Brain microvascular endothelial cell (primary cell): ENCODE results near the gene ZMYND8.
"Not testable (repeated sequence)": the region's sequence is repeated elsewhere in the genome, so short reads cannot be mapped to it uniquely, and the experiment has no call there.

Source experiments
- DNase-seq: peaks from one replicate; pipeline ENCODE4 v3.0.0-alpha.2; 2020
- H3K27ac ChIP-seq: fragments of 250-450 bp; sonication (Bioruptor Pico); 2 replicates; pipeline ENCODE4 v1.5.1; 2020; ENCODE audit warnings: mild to moderate bottlenecking, moderate library complexity
- H3K27me3 ChIP-seq: fragments of 250-450 bp; sonication (Bioruptor Pico); replicated peaks from 2 replicates; pipeline ENCODE4 v1.5.1; 2020; ENCODE audit warnings: mild to moderate bottlenecking
- H3K36me3 ChIP-seq: fragments of 250-450 bp; sonication (Bioruptor Pico); replicated peaks from 2 replicates; pipeline ENCODE4 v1.5.1; 2020; ENCODE audit warnings: mild to moderate bottlenecking
- H3K4me3 ChIP-seq: 2 replicates; pipeline ENCODE4 v1.5.1; 2011; ENCODE audit warnings: low read depth, mild to moderate bottlenecking, control low read depth, low read length, moderate library complexity
- in situ Hi-C: cut with HindIII; loops from 2 replicates; pipeline ENCODE4 v1.10.0; 2017; ENCODE audit warnings: low sequenced_read_pairs, low pct_ligation_motif_present
- TF ChIP-seq, protein P1 (sequence below): IDR thresholded peaks from 2 replicates; pipeline ENCODE4 v1.5.1; 2011; ENCODE audit warnings: low read depth, mild to moderate bottlenecking, moderate library complexity, low read length, control low read depth, inconsistent platforms; ENCODE audit errors: missing control alignments

ZMYND8 gene

DNA sequence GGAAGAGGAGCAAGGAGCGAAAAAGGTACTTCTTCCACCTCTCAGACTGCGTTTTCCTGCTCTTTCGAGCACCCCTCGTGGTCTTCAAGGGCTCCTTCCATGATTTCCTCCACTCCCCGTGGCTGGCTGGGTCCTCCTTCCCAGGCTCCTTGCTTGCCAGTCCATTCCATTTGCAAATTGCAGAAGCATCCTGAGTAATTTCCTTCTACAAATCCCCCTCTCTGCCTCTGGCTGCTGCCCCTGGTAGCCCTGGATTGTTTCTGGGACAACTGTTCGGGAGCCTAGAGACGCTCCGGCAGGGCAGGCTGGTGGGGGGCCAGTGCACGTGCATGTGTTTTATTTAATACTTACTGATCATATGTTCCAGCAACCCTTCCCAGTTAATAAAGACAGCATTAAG, 173.1 kb downstream of the ZMYND8 start:
- Histone ChIP-seq H3K27me3 (peaks cover 1% of the 10 kb centered on the region), H3K4me3 (no peak overlapping the region), H3K27ac (no peak overlapping the region), H3K36me3 (no peaks in the 10 kb centered on the region)
- in situ Hi-C loops, result no loop called here
- TF ChIP-seq, protein P1, sequence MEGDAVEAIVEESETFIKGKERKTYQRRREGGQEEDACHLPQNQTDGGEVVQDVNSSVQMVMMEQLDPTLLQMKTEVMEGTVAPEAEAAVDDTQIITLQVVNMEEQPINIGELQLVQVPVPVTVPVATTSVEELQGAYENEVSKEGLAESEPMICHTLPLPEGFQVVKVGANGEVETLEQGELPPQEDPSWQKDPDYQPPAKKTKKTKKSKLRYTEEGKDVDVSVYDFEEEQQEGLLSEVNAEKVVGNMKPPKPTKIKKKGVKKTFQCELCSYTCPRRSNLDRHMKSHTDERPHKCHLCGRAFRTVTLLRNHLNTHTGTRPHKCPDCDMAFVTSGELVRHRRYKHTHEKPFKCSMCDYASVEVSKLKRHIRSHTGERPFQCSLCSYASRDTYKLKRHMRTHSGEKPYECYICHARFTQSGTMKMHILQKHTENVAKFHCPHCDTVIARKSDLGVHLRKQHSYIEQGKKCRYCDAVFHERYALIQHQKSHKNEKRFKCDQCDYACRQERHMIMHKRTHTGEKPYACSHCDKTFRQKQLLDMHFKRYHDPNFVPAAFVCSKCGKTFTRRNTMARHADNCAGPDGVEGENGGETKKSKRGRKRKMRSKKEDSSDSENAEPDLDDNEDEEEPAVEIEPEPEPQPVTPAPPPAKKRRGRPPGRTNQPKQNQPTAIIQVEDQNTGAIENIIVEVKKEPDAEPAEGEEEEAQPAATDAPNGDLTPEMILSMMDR, result no peak
- no peak for DNase-seq

DNA sequence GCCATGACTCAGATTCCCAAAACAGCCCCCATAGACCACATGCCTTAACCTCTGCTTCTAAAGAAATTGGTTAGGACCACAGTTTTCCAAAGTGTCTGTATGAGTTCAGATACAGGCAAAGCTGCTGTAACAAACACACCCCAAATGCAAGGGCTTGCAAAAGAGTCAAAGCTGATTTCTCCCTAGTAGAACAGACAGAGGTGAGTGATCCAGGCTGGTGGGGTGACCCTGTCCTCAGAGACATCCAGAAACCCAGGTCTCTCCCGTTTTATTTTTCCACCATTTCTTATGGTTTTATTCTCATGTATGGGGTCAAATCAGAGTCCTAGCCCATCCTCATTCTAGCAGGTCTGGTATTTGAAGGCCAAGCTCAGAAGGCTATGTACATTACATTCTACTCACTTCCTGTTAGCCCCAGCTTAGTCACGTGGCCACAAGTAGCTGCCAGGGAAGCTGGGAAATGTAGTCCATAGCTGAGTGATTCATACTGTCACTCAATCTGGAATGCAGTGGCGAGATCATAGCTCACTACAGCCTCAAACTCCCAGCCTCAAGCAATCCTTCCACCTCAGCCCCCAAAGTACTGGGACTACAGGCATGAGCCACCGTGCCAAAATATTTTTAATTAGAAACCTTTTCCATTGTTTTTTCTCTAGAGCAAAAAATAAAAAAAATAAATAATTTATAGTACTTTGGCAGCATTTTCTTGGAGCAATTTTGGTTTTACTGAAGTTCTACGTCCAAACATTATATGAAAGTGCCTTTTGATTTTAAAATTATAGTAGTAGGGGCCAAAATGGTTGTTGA, 175.2 kb downstream of the ZMYND8 start:
- no peak overlapping the region for H3K27ac ChIP-seq
- peak; percentile 77 for DNase-seq
- TF ChIP-seq, protein P1, result no peak
- in situ Hi-C loops, result no loop called here
- no peaks in the 10 kb centered on the region for H3K36me3 ChIP-seq
- H3K27me3 ChIP-seq, result no peaks in the 10 kb centered on the region
- no peak overlapping the region for H3K4me3 ChIP-seq

DNA sequence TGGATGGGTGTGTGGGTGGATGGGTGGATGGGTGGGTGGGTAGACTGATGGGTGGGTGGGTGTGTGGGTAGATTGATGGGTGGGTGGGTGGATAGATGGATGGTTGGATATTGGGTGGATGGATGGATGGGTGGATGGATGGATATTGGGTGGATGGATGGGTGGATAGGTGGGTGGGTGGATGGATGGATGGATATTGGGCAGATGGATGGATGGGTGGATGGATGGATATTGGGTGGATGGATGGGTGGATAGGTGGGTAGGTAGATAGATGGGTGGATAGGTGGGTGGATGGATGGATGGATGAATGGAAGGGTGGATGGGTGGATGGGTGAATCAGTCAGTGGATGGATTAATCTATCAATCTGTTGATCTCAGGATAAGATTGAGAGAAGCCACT, 177.2 kb downstream of the ZMYND8 start:
- TF ChIP-seq, protein P1, result no peak
- no peaks in the 10 kb centered on the region for H3K27me3 ChIP-seq
- in situ Hi-C loops, result no loop called here
- no peaks in the 10 kb centered on the region for H3K36me3 ChIP-seq
- no peak for DNase-seq
- no peak overlapping the region for H3K27ac ChIP-seq
- H3K4me3 ChIP-seq, result no peak overlapping the region

DNA sequence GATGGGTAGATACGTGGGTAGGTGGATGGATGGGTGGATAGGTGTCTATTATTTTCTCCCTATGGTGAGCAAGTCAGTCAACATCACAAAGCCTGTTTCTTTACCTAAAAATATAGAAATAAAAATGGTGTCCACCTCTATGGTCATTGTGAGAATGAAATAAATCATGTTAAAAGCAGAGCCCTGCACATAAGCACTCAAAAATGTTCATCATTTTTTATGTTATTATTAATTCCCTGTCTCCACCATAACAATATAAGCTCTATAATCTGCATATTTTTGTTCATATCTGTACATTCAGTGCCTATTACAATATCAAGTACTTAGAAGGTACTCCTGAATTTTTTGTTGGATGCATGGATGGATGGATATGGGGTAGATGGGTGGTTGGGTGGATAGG, 177.6 kb downstream of the ZMYND8 start:
- TF ChIP-seq, protein P1, result no peak
- Histone ChIP-seq H3K27ac (no peak overlapping the region), H3K27me3 (no peaks in the 10 kb centered on the region), H3K4me3 (no peak overlapping the region), H3K36me3 (no peaks in the 10 kb centered on the region)
- in situ Hi-C loops, result no loop called here
- DNase-seq, result no peak

DNA sequence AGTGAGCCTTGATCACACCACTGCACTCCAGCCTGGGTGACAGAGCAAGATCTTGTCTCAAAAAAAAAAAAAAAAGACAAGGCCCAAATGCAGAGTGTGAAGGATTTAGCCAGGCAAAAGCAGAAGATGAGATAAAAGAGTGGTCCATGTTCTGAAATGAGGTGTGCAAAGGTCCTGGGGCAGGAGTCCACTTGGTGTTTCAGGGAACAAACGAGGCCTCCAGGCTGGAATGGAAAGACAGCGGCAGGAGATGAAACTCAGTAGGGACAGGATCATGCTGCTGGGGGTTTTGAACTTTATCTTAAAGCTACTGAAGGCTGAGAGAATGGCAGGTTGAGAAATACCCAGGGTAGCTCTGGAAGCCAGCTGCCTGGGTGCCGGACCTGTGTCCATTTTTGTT, 178.2 kb downstream of the ZMYND8 start:
- H3K27me3 ChIP-seq, result no peaks in the 10 kb centered on the region
- H3K4me3 ChIP-seq, result no peak overlapping the region
- in situ Hi-C loops, result no loop called here
- no peak for DNase-seq
- no peak overlapping the region for H3K27ac ChIP-seq
- no peaks in the 10 kb centered on the region for H3K36me3 ChIP-seq
- TF ChIP-seq, protein P1, result no peak

DNA sequence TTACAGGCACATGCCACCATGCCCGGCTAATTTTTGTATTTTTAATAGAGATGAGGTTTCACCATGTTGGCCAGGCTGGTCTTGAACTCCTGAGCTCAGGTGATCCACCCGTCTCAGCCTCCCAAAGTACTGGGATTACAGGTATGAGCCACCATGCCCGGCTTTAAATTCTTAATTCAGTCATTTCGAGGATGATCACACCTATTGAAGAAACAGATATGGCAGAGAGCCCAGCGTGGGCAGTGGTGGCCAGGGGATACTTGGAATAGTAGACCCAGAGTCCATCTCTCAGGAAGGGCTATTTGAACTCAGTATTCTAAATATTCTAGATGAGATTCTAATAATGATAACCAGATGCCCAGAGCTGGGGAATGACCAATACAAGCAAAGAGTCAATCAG, 180.3 kb downstream of the ZMYND8 start:
- H3K27ac ChIP-seq, H3K36me3 ChIP-seq, in situ Hi-C loops, DNase-seq, H3K27me3 ChIP-seq, H3K4me3 ChIP-seq: not testable (repeated sequence)
